GM19397 (cell line): ENCODE results near the gene PSG6.
"Not testable (repeated sequence)": the region's sequence is repeated elsewhere in the genome, so short reads cannot be mapped to it uniquely, and the experiment has no call there.

Experiments used
- ATAC-seq: cut with Tn5 transposase; IDR thresholded peaks from one replicate; pipeline ENCODE4 v1.9.1; 2021; ENCODE audit warnings: mild to moderate bottlenecking, moderate library complexity; ENCODE audit not compliant: unreplicated experiment

PSG6 gene

DNA sequence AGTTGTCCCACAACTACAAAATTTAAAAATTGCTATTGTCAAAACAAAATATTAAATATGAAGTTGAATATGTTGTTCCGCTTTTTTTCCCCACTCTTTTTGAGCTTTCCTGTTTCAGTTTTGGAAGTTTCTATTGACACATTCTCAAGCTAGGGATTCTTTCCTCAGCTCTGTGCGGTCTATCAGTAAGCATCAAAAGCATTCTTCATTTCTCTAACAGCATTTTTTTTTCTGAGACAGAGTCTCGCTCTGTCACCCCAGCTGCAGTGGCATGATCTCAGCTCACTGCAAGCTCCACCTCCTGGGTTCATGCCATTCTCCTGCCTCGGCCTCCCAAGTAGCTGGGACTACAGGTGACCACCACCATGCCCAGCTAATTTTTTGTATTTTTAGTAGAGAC is 4.8 kb downstream of the PSG6 start:
- not testable (repeated sequence) for ATAC-seq

DNA sequence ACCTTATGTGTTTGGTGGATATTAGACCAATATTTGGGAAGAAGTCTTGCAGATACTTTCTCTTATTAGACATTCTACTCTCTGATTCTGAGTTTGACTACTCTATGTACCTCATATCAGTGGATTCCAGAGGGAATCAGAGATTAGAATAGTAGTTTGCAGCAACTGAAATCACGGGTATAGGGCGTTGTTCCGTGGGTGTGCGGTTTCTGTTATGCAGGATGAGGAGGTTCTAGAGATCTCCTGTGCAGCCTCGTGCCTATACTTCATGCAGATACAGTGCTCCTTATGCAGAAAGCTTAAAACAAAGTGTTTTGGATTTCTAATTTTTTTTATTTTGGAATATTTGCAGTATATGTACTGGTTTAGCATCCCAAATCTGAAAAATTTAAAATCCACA is 6.0 kb downstream of the PSG6 start:
- ATAC-seq: not testable (repeated sequence)

DNA sequence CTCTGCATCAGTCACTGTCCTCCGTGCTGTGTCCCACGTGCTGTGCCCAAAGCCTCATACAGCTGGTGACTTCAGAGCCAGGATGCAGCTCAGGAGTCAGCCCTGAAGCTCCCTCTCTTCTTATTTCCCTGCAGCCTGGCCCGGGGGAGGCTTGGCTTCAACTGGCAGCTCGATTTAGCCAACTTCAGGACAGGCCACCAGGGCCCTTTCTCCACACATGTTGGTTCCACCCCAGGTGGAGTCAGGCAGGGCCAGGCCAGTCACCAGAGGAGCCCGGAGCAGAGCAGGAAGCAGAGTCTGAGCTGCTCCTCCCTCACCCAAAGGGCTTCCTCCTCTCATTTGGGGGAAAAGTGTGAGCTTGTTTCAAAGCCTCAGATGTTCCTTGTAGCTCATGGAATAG is 11.5 kb downstream of the PSG6 start:
- not testable (repeated sequence) for ATAC-seq

DNA sequence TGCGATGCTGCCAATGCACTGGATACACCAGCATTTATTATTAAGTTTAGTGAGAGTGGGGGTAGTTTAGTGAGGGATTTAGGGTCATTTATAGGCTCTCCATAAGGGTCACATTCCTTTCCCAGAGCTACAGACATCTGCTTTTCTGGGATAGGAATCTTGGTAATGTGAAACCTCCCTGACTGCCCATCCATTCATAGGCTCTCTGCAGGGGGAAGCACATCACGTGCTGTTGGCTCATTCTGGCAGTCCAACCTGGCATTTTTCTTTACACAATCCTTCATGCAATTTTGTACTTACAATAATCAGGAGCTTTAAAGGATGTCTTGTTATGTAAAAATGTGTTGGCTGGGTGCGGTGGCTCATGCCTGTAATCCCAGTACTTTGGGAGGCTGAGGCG is 17.1 kb downstream of the PSG6 start:
- not testable (repeated sequence) for ATAC-seq

DNA sequence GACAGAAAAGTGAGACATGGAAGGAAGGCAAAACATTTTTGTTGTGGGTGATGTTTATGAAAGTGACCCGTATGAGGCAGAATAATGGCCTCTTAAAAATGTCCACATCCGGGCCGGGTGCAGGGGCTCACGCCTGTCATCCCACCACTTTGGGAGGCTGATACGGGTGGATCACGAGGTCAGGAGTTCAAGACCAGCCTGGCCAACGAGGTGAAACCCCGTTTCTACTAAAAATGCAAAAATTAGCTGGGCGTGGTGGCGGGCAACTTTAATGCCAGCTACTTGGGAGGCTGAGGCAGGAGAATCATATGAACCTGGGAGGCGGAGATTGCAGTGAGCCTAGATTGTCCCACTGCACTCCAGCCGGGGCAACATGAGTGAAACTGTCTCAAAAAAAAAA is 18.0 kb downstream of the PSG6 start:
- ATAC-seq: not testable (repeated sequence)

DNA sequence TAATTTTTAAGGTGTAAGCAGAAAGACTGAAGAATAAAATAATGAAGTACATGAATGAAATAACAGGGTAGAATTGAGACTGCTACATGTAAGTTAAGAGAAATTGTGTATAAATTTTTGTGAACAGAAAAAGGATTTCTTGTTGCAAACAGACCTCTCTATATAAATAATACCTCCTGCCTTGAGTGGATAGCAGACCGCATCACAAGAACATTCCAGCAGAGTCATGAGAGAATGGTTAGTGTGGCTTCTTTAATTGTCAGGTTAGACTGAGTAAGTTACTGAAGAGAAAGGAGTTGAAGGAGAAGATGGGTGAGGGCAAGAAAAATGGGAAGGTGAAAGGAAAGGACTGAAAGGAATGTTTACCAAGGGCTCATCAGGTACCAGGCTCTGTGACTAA is 18.6 kb downstream of the PSG6 start:
- not testable (repeated sequence) for ATAC-seq

DNA sequence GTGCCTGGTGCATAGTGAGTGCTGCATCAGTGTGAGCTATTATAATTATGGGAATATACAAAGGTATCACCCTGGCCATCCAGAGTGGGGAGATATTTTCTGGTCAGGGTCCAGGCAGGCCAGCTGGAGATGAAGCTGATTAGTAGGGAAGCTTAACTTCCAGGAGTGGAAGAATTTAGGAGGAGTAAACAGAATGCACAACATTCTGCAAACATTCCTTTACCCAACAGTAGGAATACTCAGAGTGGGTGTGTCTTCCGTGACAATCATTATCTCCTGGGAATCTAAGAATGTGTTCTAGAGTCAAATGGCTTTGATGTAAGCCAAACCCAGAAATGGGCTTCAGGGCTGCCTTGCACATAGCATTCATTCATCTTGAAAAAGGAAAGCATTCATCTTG is 19.0 kb downstream of the PSG6 start:
- not testable (repeated sequence) for ATAC-seq

DNA sequence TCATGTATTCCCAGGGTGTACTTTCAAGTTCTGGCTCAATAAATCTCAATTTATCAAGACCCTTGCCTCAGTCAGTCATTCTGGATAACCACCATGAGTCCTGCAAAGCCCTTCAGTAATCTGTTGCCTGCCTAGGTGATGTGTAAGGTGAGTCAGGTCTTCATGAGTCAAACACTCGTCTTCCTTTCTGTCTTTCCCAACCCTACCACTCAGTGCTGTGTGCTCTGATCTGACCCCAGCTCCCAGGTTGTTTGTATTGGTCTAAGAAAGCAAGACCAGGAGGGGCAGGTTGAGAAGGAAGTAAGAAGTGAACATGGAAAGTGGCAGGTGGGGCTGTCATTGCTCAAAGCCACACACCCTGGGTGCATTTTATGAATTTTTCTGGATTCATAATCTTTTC is 20.0 kb downstream of the PSG6 start:
- not testable (repeated sequence) for ATAC-seq

DNA sequence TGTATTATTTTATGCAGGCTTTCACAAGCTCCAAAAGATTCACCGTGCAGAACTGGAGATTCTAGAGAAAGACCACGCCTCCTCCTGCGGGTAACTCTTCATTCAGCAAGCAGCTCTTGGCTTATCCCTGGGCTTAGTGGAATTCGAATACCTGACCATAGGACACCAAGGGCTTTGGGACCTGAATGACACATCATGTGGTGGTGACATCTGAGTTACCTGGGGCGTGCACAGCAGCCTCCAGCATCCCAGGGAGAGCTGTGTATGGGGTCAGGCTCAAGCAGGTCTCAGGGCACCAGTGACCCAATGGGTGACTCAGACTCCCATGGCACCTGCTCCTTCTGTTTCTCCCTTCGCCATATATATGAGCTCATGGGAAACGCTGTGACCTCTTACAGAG is 27.2 kb downstream of the PSG6 start:
- not testable (repeated sequence) for ATAC-seq

DNA sequence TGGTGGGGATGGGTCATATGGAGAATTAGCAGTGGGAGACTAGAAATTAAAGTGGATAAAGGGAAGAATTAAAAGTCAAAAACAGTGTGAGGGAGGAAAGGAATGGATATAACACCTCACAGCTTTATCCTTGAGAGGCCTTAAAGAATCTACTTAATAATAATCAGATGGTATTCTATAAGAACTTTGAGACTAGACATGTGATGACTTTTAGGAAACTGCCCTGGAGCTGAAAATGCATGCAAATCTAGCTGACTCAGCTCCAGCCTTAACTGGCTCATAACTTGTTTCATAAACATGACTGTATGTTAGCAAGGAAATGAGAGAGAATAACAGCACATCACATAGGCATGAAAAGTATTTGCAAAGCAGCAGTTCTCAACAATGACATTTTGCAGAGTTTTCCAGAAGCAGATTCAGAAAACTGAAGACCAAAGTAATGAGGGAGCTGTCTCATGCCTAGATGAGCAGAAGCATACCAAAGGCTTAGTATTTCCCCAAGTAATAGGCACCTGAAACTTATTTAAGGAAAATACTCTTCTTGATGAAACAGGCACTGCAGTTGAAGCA is 29.7 kb downstream of the PSG6 start:
- not testable (repeated sequence) for ATAC-seq

DNA sequence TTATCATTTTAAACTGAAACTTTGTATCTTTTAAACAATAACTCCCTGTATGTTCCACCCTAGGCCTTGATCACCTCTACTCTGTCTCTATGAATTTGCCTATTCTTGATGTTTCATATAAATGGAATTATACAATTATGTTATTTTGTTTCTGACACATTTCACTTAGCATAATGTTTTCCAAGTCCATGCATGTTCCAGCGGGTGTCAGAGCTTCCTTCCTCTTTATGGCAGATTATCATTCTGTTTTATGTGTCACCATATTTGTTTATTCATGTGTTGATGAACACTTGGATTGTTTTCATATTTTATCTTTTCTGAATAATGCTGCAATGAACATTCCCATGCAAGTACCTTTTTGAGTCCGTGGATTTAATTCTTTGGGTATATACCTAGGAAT is 35.0 kb downstream of the PSG6 start:
- not testable (repeated sequence) for ATAC-seq

DNA sequence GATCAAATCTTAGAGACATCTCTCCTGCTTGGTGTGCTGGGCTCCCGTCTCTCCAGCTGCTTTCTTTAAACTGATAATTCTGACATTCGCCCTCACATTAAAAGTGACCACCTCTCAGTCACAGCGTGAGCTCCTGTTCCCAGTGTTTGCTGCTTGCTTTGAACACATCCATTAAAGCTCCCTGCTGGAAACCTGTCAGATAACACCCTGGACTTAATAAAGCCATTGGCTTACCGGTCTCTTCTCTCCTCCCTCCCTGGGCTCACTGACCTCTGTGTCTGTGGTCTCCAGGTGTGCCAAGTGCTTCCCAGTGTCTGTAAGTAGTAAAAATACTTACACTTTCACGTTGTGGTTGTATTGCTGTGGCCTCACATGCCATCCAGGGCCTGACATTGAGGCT is 35.7 kb downstream of the PSG6 start:
- not testable (repeated sequence) for ATAC-seq

DNA sequence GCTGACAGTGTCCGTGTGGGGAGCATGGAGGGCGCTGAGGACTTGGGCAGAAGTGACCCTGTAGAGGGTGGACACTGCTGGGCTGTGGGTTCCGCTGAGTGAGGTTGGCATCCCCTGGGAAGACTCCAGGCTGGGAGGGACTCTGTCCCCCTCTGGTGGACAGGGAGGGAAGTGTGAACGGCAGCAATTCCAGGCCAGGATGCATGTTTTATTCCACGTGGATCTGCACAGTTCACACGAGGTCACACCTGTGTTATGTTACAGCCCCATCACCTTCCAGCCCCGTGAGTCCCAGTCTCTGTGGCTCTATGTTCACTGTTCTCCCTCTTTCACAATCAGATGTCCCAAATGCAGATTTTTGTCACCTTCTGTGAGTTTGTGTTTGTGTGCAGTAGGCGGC is 36.4 kb downstream of the PSG6 start:
- not testable (repeated sequence) for ATAC-seq

DNA sequence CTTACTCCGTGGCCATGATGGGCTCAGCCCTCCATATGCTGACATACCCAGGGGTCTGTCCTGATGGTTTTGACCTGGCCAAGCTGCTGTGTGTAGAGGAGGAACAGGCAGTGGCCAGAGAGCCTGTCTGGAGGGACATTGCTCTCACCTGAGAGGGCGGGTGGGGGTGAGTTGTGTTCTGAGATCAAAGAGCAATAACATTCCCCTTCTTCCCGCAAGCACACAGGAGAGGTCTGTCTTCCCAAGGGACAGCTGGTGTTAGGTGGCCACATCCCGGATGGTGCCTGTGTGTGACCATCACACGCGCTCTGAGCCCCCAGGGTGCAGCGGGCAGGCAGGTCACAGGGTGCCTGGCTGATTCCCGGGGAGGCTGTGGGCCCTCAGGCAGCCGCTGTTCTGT is 37.1 kb downstream of the PSG6 start:
- not testable (repeated sequence) for ATAC-seq

DNA sequence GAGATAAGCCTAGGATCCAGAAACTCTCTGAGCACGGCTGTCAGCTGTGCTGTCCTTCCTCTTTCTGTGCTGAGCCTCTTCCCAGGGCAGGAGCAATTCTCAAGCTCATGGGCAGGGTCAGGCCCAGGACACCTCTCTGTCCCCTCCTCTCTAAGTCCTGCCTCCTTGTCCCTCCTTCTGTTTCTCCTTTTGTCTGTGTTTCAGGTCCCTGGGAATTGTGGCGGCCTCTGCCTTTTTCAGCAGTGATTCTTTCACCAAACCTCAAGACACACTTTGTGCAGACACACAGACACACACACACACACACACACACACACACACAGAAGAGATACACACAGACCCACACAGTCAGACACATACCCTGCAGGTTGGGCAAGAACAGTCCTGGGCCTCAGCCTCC is 38.1 kb downstream of the PSG6 start, which contains the start of gene PSG1:
TSS of gene PSG1 (minus strand) at position 101 of the 400 bp plus-strand sequence. CDS start 132 bp downstream, outside the sequence.
- ATAC-seq: no peak

DNA sequence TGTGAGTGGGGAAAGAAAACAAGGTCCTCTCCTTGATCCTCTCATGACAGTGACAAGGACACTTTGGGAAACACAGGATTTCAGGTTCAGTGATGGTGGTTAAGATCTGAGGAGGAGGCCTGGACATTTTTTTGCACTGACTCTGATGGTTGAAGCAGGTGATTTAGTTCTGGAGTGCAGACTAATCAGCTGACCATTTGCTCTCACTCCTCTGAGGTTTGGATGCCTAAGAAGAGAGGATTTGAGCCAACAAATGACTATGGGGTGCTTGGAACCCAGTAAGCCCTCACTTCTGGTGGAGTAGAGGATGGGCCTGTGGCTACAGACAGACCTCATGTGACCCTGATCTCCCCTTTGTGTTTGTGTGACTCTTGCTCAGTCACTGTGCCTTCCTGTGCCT is 41.1 kb downstream of the PSG6 start:
- ATAC-seq: not testable (repeated sequence)

DNA sequence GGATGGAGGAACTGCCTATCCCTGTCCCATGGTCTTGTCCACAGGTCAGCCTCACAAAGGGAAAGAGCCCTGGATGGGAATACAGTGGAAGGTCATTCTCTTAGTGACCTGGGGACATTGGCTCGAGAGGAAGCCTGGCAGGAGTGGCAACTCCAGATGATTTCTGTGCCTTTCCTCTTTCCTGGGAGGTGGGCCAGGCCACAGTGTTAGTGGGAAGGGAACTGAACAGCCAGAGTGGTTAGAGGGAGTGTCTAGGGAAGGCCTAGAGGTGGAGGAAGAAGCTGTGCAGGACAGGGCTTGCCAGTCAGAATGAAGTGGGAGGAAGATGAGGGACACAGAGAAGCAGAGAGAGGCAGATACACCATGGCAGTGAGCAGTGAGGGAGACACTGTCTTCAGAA is 41.8 kb downstream of the PSG6 start:
- not testable (repeated sequence) for ATAC-seq

DNA sequence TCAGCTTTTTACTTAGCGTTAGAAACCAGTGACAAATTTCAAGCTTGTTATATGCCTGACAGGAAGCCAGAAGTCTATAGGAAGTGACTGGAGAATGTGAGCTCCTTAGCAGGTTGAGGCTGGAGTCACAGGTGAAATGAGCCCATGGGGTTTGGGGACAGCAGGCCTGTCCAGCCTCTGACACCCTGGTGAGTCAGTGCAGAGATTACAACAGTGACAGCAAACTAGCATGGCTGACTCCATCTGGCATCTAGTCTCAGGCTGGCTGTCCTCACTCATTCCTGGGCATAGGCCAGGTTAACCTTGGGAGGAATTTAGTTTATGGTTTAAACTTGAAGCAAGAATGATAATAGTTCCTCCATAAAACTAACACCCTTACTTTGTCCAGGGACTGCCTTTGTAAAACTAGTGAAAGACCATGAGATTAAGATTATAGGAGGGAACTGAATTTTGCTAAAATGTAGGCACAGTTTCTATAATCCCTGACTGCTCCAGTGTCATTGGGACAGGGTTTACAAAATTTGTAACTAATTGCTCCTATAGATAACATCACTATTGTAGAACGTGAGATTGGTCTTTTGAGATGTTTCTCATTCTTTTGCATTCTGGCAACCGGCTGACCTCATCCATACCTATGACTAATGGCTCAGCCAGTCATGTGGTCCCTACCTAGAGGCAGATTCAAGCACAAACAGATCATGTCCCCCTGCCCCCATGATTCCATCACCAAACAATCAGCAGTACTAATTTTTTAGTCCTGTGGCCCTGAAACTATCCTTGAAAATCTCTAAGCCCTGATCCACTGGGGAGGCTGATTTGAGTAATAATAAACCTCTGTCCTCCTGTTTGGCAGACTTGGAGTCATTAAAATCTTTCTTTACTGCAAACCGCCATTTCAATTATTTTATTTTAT is 42.5 kb downstream of the PSG6 start:
- not testable (repeated sequence) for ATAC-seq

DNA sequence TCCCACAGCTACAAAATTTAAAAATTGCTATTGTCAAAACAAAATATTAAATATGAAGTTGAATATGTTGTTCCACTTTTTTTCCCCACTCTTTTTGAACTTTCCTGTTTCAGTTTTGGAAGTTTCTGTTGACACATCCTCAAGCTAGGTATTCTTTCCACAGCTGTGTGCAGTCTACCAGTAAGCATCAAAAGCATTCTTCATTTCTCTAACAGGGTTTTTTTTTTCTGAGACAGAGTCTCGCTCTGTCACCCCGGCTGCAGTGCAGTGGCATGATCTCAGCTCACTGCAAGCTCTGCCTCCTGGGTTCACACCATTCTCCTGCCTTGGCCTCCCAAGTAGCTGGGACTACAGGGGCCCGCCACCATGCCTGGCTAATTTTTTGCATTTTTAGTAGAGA is 43.6 kb downstream of the PSG6 start:
- ATAC-seq: not testable (repeated sequence)

DNA sequence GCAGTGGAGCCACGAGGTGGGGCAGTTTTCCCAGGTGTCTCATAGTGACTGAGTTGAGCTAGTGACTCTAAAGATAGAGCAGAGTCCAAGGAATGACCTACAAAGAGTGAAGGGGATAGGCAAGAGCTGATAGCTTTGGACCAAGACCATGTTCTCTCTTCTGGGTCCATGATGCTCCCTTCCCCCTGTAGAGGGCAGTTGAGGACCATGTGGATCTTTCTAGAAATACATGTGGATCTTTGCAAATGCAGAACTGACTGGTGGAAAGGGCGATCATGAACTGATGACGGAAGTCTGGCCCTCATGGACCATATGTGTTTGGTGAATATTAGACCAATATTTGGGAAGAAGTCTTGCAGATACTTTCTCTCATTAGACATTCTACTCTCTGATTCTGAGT is 45.1 kb downstream of the PSG6 start:
- ATAC-seq: no peak

DNA sequence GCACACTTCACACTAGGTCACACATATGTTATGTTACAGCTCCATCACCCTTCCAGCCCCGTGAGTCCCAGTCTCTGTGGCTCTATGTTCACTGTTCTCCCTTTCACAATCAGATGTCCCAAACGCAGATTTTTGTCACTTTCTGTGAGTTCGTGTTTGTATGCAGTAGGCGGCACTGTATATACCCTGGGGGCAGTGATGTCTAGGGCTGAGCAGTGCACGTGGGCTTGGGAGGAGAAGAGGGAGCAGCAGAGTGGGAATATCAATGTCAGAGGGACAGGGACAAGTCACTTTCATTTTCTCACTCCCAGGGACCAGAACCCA is 60.2 kb downstream of the PSG6 start:
- no peak for ATAC-seq

DNA sequence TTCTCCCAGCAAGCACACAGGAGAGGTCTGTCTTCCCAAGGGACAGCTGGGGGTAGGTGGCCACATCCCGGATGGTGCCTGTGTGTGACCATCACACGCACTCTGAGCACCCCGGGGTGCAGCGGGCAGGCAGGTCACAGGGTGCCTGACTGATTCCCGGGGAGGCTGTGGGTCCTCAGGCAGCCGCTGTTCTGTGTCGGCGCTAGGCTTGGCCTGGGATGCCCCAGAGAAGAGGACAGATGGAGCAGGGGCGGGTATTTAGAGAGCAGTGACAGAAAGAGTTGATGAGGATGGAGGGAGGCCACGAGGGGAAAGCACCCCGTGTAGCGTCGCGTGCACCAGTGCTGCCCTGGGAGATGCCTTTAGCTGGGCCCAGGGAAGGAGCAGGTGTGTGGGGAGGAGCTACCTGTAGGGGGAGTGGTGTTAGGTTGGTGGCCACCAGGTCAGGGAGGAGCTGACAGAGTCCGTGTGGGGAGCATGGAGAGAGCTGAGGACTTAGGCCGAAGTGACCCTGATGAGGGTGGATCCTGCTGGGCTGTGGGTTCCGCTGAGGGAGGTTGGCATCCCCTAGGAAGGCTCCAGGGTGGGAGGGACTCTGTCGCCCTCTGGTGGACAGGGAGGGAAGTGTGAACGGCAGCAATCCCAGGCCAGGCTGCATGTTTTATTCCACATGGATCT is 60.7 kb downstream of the PSG6 start:
- ATAC-seq: not testable (repeated sequence)
